ENCODE measurements around the gene AP2A1. TPM values are rescaled to one million over a fixed set of nuclear protein-coding genes. Genes with fewer than 3 reads are reported as not detected.
"Not testable (repeated sequence)": the region's sequence is repeated elsewhere in the genome, so short reads cannot be mapped to it uniquely, and the experiment has no call there.

Gene AP2A1
- 44.8 and 46.5 TPM in 2 replicates for total RNA-seq (2014; rRNA removed; shearing (Covaris generic))

DNA sequence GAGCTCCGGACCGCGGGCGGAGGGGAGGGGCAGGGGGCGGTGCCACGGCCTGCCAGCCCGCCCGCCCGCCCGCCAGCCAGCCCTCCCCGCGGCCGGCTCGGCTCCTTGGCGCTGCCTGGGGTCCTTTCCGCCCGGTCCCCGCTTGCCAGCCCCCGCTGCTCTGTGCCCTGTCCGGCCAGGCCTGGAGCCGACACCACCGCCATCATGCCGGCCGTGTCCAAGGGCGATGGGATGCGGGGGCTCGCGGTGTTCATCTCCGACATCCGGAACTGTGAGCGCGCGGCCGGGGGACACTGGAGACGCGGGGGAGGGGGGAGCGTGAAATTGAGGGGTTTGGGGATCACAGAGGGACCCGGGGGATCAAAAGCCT lies at the start of gene AP2A1:
TSS of gene AP2A1 (plus strand) at position 72 of the 370 bp plus-strand sequence. CDS start at position 205, 133 bp downstream.
- no peak for DNase-seq (ENCODE audit: low read depth)

DNA sequence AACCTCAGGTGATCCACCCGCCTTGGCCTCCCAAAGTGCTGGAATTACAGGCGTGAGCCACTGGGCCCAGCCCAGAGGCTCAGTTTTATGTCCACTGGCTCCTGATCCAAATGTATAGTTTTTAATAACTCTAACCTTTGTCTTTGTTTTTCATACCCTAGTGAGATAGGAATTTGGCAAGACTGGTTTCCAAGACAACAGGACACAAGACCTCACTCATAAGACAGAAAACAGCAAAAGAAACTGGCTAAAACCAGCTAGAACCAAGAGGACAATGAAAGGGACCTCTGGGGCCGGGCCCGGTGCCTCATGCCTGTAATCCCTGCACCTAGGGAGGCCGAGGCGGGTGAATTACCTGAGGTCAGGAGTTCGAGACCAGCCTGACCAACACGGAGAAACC lies 48.3 kb upstream of the AP2A1 start:
- DNase-seq (ENCODE audit: low read depth): no peak

DNA sequence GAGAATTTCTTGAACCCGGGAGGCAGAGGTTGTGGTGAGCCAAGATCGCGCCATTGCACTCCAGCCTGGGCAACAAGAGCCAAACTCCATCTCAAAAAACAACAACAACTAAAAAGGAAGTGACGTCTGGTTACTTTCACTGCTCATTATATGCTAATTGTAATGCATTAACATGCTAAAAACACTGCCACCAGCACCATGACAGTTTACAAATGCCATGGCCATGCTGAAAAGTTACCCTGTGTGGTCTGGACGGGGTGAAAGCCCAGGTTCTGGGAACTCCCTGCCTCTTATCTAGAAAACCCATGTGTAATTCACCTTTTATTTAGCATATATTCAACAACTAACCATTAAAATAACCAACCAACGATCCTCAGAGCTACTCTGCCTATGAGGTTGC lies 47.8 kb upstream of the AP2A1 start:
- DNase-seq (ENCODE audit: low read depth): no peak

DNA sequence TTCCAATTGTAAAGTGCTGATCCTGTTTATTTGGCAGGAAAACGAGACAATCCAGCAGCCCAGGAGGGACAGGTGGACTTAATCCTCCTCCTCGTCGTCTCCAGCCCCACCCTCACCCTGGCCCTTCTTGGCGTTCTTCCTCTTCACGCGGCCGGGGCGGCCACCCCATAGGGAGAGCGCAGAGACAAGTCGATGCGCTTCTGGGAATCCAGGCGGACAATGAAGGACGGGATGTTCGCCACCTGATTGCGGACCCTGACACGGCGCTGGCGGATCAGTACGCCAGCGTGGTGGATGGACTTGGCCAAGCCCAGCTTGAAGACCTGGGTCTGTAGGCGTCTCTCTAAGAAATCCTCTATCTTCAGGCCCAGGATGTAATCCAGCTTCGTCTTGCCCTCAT lies 47.4 kb upstream of the AP2A1 start:
- not testable (repeated sequence) for DNase-seq (ENCODE audit: low read depth)

DNA sequence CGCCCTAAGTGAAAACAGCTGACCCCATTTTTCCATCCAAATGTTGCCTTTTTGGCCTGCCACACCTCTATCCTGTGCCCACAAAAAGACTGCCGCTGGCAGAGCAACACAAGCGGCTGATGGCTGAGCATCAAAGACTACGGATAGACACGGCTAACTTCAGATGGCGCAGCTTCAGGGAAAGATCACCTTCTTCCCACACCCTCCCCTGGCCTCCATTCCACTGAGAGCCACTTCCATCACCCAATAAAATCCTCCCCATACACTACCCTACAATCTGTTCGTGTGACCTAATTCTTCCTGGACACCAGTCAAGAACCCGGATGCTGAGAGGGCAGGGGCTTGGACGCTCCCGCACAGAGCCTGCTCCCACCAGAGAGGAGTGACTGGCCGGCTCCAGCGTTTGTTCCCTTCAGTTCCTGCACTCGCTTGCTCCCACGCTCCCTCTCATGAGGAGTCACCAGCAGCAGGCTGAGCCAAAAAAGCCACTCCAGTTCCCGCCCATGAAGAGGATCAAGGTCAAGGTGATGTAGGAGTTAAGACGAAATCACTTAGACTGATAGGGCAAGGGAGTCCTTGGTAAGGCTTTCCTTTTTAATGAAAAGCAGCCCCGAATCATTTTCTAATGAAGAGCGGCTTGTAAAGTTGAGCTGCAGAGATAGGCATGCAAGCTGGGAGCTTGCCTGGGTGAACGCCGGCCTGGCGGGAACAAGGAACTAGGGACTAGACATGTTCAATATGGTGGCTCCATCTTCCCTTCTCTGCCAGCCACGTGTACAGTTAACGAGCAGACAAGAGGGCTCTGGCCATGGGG lies 39.4 kb upstream of the AP2A1 start:
- DNase-seq (ENCODE audit: low read depth): no peak

DNA sequence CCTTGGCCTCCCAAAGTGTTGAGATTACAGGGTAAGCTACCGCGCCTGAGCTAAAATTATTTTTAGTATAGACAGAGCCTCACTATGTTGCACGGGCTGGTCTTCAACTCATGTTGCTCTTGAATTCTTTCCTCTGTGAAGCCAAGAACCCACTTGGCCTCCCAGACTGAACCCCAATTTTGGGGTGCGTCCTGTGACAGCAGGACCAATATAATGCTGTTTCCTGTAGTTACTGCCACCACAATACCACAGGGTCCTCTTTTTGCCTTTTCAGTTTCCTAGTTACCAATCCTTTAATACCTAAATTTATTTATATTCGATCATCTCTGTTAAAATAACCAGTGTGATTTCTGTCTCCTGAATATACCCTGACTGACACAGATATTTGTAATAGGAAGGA lies 36.6 kb upstream of the AP2A1 start:
- DNase-seq (ENCODE audit: low read depth): no peak

DNA sequence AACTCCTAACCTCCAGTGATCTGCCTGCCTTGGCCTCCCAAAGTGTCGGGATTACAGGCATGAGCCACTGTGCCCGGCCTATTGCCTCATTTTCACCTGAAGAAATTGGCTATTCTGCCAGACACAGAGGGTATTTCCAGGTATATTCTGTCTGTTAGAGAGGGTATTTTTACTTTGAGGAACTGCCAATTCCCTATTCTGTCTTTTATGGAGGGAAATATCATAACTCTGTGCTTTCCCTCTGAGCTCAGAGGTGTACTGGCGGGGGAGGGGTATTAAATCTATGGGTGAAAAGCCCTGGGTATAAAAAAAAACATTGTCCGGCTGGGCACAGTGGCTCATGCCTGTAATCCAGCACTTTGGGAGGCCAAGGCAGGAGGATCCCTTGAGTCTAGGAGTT lies 28.5 kb upstream of the AP2A1 start:
- no peak for DNase-seq (ENCODE audit: low read depth)

DNA sequence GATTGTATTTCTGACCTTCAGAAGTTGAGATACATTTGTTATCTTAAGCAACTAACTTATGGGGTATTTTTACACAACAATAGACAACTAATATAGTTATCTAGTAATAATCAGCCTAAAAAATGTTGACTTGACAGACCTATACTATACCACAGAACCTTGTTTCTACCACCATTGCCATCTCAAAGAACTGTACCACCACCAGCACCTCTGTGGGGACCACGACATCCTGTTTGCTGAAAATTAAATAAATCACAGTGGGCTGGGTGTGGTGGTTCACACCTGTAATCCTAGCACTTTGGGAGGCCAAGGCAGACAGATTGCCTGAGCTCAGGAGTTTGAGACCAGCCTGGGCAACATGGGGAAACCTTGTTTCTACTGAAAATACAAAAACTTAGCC lies 27.7 kb upstream of the AP2A1 start:
- DNase-seq (ENCODE audit: low read depth): no peak

DNA sequence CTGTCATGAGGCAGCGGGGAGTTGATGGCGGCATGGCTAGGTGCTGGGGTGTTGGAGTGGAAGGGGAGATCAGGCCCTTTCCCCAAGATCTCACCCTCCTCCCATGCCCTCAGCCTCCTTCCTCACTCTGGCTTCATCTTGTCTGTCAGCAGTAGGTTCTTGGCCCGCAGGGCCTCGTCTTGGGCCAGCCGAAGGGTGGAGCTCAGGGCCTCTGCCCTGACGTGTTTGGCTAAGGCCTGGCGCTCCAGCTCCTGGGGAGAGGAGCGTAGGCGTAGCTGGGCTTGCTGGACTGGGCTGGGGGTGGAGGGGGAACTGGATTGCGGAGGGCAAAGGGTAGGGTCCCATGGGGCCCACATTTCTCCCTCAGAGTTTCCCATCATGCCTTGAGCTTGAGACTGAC lies 26.9 kb upstream of the AP2A1 start:
- no peak for DNase-seq (ENCODE audit: low read depth)

DNA sequence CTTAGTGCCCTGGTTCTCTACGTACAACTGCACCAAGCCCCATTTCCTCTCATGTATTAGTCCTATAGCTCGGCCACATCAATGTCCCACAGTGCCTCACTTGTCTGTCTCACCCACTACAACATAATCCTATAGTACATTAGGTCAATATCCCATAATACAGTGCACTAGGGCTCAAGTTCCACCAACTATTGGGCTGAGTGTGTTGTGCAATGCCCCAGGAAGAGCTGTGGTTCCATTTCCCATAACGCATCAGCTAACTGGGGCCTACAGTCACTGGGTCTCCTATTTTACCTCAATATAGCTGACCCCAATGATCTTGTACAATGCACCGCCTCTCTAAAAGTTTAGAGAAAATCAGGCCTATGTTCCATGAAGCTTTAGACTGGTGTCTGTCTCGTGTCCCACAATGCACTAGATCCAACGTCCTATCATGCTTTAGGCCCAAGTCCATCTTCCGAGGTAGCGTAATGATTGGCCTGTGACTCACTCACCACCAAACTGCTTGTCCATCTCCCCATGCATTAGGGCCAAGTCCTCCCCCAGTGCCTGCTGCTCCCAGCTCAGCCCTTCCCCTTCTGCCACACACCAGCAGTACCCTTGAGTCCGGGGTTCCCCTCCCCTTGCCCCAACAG lies 25.5 kb upstream of the AP2A1 start:
- peak; percentile 18 for DNase-seq (ENCODE audit: low read depth)

DNA sequence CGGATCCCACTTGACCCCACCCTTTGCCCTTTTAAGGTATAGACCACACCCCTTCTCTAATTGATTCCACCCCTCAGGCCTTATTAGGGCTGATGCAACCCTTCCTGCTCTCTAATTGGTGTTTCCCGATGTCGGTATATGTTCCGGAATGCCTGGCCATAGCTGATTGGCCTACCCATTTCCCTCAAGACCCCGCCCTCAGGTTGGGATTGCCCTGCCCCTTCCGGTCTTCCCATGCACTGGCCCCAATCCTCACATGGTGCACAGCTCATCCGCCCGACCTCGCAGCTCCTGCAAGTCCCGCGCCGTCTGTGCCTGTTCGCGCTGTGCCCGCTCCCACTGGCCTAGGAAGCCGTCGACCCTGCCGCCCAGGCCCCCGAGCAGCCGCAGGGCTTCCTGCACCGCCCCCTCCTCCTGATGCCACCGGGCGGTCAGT lies 21.8 kb upstream of the AP2A1 start:
- no peak for DNase-seq (ENCODE audit: low read depth)

DNA sequence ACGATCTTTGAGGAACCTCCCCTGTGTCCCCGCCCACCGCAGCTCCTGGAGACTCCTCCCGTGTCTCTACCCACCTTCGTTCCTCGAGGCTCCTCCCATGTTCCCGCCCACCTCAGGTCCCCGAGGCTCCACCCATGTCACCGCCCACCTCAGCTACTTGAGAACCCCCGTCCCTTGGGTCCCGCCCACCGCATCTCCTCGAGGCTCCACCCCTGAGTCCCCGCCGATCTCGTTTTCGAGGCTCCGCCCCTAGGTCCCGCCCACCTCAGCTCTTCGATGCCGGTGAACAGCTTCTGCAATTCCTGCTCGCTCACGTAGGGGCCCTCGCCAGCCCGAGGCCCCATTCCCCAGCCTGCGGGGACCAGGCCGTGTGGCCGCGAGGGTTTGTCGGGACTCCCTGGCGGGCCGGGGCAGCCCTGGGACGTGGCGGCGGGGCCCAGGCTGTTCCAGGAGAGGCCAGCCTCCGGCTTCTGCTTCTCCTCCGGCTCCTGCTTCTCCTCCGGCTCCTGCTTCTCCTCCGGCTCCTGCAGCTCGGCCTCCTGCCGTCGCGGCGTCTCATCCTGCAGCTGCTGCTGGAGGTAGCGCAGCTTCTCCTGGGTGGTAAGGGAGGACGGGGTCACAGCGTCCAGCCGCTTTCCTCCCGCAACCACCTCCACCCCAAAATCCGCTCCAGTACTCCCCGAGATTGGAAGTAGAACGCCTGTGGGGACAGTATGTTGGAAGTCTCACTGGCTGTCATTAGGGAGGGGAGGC lies 20.4 kb upstream of the AP2A1 start:
- peak; percentile 19 for DNase-seq (ENCODE audit: low read depth)

DNA sequence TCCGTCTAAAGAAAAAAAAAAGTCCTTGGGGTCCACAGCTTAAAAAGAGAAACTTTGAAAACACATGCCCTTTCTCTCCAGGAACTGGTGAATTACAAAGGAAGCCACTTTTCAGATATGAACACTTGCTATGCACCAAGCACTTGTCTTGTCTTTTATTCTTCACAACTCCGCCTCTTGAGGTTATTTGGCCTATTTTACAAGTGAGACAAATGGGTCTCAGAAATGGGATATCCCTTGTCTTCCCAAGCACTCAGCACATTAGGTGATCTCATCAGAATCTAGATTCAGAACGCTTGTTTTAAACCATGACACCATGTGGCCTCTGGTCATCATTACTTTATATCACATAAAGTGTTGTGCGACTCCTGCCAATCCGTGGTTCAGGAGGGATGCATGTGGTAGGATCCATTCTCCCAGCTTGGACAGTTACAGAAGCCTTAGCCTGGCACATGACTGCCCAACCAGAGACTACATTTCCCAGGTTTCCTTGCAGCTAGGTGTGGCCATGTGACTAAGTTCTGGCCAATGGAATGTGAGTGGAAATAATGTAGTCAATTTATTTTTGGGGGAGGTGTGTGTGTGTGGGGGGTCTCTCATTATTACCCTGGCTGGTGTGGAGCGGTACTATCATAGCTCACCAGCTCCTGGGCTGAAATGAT lies 17.6 kb upstream of the AP2A1 start:
- DNase-seq (ENCODE audit: low read depth): no peak

DNA sequence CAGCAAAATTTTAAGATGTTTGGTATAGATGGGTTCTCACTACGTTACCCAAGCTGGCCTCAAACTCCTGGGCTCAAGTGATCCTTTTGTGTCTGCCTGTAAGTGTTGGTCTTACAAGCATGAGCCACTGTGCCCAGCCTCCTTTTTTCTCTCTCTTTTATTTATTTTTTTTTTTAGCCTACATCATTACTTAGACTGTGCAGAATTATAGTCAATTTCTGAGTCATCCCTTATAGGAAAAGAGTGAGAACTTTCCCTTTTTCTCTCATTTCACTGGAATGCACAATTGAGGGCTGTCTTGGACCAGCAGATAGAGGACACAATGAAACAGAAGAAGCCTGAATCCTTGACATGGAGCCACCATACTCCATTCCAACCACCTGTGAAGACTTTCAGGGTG lies 17.0 kb upstream of the AP2A1 start:
- DNase-seq (ENCODE audit: low read depth): no peak

DNA sequence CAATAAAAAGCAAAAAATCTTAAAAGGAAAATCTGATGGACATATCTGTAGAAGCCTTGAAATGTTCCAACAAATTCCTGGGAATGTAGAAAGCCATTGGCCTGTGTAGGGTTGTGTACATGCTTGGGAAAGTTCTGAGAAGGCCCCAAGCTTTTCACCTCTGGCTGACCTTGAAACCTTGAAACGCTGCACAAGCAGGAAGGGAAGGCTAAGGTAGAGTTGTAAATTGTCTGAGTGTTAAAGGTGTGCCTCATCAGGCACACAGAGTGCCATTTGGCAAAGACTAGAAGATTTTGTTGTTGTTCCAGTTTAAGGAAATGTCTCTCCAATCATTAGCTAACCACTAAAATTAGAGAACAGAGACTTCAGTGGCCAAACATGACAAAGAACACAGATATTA lies 14.1 kb upstream of the AP2A1 start:
- DNase-seq (ENCODE audit: low read depth): no peak

DNA sequence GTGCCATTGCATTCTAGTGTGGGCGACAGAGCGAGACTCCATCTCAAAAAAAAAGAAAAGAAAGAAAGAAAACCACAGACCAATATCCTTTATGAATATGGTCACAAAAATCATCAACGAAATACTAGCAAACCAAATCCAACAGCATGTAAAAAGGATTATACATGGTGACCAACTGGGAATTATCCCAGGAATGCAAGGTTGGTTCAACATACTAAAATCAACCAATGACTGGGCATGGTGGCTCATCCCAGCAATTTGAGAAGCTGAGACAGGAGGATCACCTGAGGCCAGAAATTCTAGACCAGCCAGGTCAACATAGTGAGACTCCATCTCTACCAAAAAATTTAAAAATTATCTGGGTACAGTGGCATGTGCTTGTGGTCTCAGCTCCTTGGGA lies 10.8 kb upstream of the AP2A1 start:
- no peak for DNase-seq (ENCODE audit: low read depth)

DNA sequence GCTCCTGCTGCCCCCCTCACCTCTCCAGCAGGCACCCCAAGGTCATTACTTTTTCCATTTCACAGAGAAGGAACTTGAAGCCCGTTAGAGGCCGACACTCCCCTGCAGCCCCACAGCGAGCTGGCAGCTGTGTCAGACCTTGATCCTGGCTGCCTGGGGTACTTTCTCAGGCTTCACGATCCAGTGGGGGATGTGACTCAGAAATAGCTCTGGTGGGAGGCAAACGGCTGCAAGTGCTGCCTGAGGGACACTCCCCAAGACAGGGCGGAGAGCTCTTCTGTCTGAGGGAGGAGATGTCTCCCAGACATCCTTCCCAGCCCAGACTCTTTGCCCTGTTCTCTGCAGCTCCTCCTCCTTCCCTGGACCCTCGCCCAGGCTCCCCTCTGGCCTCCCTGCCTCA lies 8.5 kb upstream of the AP2A1 start:
- peak; percentile 87 for DNase-seq (ENCODE audit: low read depth)

DNA sequence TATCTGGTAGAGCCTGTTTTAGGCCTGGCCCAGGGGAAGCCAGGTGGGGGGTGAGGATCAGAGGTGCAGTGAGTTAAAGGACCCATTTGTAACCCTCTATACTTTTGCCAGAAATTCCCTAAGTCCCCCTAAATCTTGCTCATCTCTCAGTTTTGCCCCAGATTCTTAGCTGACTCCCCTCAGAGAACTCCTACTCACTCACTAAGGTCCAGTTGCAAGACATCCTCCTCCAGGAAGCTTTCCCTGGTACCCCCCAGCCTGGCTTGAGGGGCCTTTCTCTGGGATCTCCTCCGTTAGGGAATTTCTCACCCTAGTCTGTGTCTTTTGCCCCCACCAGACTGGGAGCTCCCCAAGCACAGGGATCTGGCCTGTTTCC lies 5.6 kb upstream of the AP2A1 start:
- no peak for DNase-seq (ENCODE audit: low read depth)

DNA sequence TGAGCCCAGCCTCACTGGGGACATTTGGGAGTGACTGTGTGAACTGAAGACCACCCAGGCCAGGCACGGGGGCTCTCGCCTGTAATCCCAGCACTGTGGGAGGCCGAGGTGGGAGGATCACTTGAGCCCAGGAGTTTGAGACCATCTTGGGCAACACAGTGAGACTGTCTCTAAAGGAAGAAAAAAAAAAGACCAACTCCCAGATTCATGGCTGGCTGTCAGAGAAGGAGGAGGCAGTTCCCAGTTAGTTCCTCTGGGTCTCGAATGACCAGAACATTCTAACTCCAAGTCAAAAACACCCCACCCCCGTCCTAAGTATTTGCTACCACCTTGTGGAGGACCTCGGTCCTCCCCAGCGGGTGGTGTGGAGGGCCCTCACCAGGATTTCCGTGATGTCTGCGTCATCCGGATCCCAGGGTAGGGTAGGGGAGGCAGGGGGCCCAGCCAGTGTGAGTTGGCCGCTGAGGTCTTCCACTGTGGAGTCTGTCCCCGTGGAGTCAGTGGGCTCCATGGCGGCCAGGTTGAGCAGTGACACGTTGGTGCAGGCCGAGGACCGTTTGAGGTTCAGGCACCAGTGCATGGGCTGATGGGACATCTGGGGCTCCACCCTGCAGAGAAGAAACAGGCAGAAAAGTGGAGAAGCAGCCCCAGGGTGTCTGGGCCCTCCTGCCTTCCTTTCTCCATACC lies 5.0 kb upstream of the AP2A1 start:
- DNase-seq (ENCODE audit: low read depth): peak; percentile 29

DNA sequence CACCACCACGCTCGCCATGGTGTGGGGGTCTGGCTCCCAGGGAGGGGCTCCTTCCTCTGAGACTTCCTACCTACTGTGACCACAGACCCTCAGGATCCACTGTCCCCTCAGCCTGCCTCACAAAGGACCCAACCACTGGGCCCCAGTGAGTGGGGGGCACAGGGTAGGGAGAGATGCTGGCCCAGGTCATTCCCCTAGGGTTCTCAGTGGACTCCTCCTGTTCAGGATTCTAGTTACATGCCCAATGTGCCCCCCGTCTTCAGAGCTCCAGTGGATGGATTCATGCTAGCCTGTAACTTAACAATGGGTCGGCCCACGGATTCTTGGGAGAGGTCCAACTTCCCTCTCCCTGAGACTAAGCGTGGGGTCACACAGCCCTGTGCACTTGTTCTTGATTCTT lies 3.6 kb upstream of the AP2A1 start, which contains the start of gene TSKS:
TSS of gene TSKS (minus strand) at position 77 of the 400 bp plus-strand sequence. CDS start at position 18, 59 bp downstream.
- DNase-seq (ENCODE audit: low read depth): no peak

DNA sequence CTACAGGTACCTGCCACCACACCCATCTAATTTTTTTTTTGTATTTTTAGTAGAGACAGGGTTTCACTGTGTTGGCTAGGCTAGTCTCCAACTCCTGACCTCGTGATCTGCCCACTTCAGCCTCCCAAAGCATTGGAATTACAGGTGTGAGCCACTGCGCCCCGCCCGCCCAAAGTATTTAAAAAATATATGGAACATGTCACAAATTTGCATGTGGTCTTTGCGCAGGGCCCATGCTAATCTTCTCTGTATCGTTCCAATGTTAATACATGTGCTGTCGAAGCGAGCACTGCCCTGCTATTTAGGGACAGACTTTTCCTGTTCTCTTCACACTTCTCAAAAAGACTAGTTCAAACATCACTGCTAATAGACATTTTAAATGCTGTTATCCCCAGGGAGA lies 2.5 kb upstream of the AP2A1 start:
- DNase-seq (ENCODE audit: low read depth): no peak

All from Daoy (cell line).